Testis (tissue), 3 donors: Measurements from ENCODE around the gene PARP3. TPM values are rescaled to one million over a fixed set of nuclear protein-coding genes. Genes with fewer than 3 reads are reported as not detected.

Experiments
- DNase-seq: peaks from one replicate; pipeline ENCODE4 v3.0.0-alpha.2; 2019
- H3K27ac ChIP-seq, 2 donors: fragments of 200-600 bp; sonication (generic); one replicate each; pipeline ENCODE4 v1.5.1; 2019
- H3K27me3 ChIP-seq: fragments of 200-600 bp; sonication (generic); one replicate; pipeline ENCODE4 v1.5.1; 2019
- H3K36me3 ChIP-seq: fragments of 200-600 bp; sonication (generic); one replicate; pipeline ENCODE4 v1.5.1; 2017; ENCODE audit warnings: low read depth; ENCODE audit errors: missing control alignments
- H3K4me1 ChIP-seq: fragments of 200-600 bp; sonication (generic); one replicate; pipeline ENCODE4 v1.5.1; 2019
- H3K4me3 ChIP-seq, 2 donors: fragments of 200-600 bp; sonication (generic); one replicate each; pipeline ENCODE4 v1.5.1; 2017 to 2019
- H3K9me3 ChIP-seq: fragments of 200-600 bp; sonication (generic); one replicate; pipeline ENCODE4 v1.5.1; 2017
- POLR2A ChIP-seq: fragments of 450-650 bp; IDR thresholded peaks from one replicate; pipeline ENCODE4 v1.6.1; 2017; ENCODE audit warnings: antibody characterized with exemption, mild to moderate bottlenecking, moderate library complexity
- WGBS, 2 donors: methylation state at CpG; one replicate each; pipeline ENCODE4 v1.1.5; 2018; 5-methylcytosine and 5-hydroxymethylcytosine counted together
- intact Hi-C: fragments of 100-400 bp; cut with DNase I; formaldehyde crosslinking; loops from one replicate; pipeline ENCODE4 v1.15.1; 2023; ENCODE audit warnings: low total_unique reads
- polyA plus RNA-seq: library from polyadenylated mRNA; stranded (reverse); fragments of 350-450 nt; fragmentation: Illumina TruSeq; extraction: RNeasy Lipid Tissue Mini Kit (QIAGEN cat#74804); gene quantifications from one replicate; pipeline ENCODE4 v1.2.3, GENCODE V29; 2014; ENCODE audit warnings: low read depth, low replicate concordance; ENCODE audit not compliant: insufficient read depth
- total RNA-seq, 2 donors: library from RNA; depleted of rRNA; stranded (reverse); fragments of >200 nt; gene quantifications; one replicate each; pipeline ENCODE4 v1.2.3, GENCODE V29; 2016
- TF ChIP-seq, protein P1 (sequence below), 3 experiments: fragments of 450-650 bp in 2 of 3; fragments of 200-600 bp in 1 of 3; sonication (generic) in 1 of 3; IDR thresholded peaks; one replicate each; pipeline ENCODE4 v1.5.1; 2016 to 2019; ENCODE audit warnings: antibody characterized with exemption in 3 of 3, mild to moderate bottlenecking in 2 of 3, moderate library complexity in 1 of 3

The PARP3 gene
- total and polyA plus RNA-seq, 3 donors from 2014 or later = 17.5 to 24.7 (median 18.2) TPM

DNA sequence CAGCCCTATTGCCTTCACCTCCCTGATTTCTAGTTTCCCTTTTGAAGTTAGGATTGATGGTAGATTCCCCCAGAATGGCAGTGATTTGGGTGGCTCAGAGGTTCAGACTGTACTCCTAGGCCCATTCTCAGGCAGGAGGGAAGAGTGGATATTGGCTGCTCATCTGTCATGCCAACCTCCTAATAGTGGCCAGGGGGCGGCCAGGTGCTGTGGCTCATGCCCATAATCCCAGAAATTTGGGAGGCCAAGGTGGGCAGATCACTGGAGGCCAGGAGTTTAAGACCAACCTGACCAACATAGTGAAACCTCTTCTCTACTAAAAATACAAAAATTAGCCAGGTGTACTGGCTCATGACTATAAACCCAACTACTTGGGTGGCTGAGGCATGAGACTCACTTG lies 11.7 kb upstream of the PARP3 start:
- intact Hi-C loops = no loop called here
- Histone ChIP-seq H3K4me3 (no peak overlapping the region), H3K27ac (no peak overlapping the region), H3K27me3 (no peaks in the 10 kb centered on the region), H3K9me3 (no peaks in the 10 kb centered on the region), H3K36me3 (no peaks in the 10 kb centered on the region), H3K4me1 (no peaks in the 10 kb centered on the region)
- TF ChIP-seq, protein P1, sequence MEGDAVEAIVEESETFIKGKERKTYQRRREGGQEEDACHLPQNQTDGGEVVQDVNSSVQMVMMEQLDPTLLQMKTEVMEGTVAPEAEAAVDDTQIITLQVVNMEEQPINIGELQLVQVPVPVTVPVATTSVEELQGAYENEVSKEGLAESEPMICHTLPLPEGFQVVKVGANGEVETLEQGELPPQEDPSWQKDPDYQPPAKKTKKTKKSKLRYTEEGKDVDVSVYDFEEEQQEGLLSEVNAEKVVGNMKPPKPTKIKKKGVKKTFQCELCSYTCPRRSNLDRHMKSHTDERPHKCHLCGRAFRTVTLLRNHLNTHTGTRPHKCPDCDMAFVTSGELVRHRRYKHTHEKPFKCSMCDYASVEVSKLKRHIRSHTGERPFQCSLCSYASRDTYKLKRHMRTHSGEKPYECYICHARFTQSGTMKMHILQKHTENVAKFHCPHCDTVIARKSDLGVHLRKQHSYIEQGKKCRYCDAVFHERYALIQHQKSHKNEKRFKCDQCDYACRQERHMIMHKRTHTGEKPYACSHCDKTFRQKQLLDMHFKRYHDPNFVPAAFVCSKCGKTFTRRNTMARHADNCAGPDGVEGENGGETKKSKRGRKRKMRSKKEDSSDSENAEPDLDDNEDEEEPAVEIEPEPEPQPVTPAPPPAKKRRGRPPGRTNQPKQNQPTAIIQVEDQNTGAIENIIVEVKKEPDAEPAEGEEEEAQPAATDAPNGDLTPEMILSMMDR (IDR thresholded peaks at IDR 0.05) = no peak
- no peak for TF ChIP-seq POLR2A
- no peak for DNase-seq
- WGBS, 2 donors = 100% methylated on average over 1 of the region's 1 CpG

DNA sequence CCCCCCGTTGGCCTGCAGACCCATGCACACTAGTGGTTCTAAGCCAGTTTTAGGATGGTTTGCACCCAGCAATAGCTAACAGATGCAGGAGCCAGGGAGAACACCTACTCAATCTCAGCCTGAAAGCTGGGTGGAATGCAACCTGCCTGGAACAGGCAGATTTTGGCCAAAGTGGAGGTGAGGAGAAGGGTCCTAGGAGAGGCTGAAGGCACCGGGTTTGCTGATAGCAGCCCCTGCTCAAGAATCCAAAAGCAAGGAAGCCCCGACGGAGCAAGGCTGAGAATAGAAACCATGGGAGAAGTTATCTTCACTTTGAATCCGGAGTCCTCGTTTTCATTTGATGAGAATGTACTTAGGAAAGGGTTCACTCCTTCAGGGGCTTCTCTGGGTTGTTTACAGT lies 10.4 kb upstream of the PARP3 start:
- TF ChIP-seq, protein P1 (IDR thresholded peaks at IDR 0.05) = no peak

DNA sequence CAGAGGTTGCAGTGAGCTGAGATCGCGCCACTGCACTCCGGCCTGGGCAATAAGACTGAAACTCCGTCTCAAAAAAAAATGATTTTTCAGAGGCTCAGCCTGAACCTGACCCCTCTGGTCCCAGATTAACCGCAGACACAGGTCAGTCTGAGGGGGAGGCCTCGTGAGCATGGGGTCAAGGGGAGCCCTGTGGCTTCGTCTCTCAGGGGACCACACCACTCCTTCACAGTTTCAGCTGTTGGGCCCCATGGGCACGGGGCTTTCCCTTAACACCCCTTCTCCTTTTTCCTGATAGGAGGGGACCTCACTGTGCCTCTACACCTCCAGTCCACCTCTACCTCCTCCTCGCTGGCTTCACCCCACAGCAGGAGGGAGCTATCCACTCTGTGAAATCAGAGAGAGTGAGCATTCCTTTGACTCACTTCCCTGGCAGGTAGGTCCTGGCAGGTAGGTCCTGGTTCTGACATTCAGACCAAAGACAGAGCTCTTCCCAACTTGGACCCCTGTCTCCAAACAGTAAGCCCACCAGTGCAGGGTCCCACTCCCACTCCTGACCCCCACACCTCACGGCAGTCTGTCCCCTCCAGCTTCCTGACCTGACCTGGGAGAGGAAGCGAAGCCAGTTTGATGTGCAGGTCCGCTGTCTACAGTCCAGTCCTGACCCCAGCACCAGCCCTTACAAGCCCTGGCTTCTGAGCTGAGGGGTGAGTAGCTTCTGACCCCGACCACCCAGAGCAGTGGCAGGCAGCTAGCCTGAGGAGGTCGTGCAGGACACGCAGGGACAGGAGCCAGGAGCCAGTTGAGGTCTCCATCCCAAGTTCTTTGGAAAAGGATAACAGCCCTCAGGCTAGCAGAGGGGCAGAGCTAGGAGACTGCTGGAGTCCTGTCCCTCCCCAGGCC lies 9.4 kb upstream of the PARP3 start:
- Histone ChIP-seq H3K36me3 (no peaks in the 10 kb centered on the region), H3K4me1 (no peaks in the 10 kb centered on the region), H3K27me3 (no peaks in the 10 kb centered on the region), H3K27ac (no peak overlapping the region), H3K4me3 (no peak overlapping the region), H3K9me3 (no peaks in the 10 kb centered on the region)
- no peak for TF ChIP-seq POLR2A
- TF ChIP-seq, protein P1 (IDR thresholded peaks at IDR 0.05) = no peak
- DNase-seq = peak; percentile 9
- 90 to 93% methylated on average over 13 to 15 of the region's 15 CpGs for WGBS, 2 donors
- intact Hi-C loops = no loop called here

More for the DNA sequence above, 10.4 kb upstream of the PARP3 start:
- H3K36me3 ChIP-seq = no peaks in the 10 kb centered on the region
- 86 to 94% methylated on average over 6 of the region's 6 CpGs for WGBS, 2 donors
- H3K9me3 ChIP-seq = no peaks in the 10 kb centered on the region
- no peaks in the 10 kb centered on the region for H3K4me1 ChIP-seq
- H3K27me3 ChIP-seq = no peaks in the 10 kb centered on the region
- intact Hi-C loops = no loop called here
- no peak overlapping the region for H3K27ac ChIP-seq
- H3K4me3 ChIP-seq = no peak overlapping the region
- DNase-seq = no peak

DNA sequence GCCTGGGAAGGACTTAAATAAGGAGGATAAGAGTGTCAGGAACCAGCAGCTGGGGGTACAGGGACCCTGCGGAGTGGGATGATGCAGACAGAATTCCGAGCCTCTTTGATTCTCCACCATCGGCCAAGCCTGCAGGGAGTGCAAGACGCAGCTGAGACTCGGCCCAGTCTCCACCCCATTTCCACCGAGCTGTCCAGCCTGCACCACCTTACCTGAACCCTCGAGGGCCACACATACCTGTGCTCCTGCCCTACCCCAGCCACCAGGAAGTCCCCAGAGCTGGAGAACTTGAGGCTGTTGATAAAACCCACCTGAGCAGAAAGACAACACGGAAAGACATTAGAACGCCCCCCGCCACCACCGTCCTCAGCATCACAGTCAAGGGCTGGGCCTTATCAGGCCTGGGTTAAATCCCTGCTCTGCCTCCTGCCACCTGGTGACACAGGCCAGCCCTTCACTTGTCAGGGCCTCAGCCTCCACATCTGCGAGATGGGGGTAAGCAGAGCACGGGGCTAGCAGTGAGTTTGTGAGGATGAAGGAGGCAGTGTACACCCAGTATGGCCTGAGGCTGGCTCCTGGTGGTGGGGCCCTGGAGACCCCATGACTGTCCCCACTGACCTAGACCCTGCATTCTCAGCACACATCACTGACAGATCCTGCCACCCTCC lies 8.6 kb upstream of the PARP3 start:
- WGBS, 2 donors = 95% methylated on average over 12 to 13 of the region's 13 CpGs
- Histone ChIP-seq H3K4me3 (no peak overlapping the region), H3K9me3 (no peaks in the 10 kb centered on the region), H3K27ac (no peak overlapping the region), H3K36me3 (no peaks in the 10 kb centered on the region), H3K4me1 (no peaks in the 10 kb centered on the region), H3K27me3 (no peaks in the 10 kb centered on the region)
- TF ChIP-seq, protein P1 (IDR thresholded peaks at IDR 0.05) = no peak
- TF ChIP-seq POLR2A = no peak
- intact Hi-C loops = no loop called here
- DNase-seq = peak; percentile 11
